ENCODE data around the gene OSMR. TPM values are rescaled to one million over a fixed set of nuclear protein-coding genes. Genes with fewer than 3 reads are reported as not detected.

The OSMR gene
- total RNA-seq, 4 donors from 2014 or later: 6.3 to 16.5 (median 11.7) TPM

- 62 to 73% methylated on average over 5 of the region's 5 CpGs for WGBS, 2 donors (ENCODE audit: low coverage in 1 of 2)
- no peak overlapping the region for H3K4me3 ChIP-seq
- TF ChIP-seq EP300 (IDR thresholded peaks at IDR 0.05; ENCODE audit: low read depth) (no peak), POLR2A (IDR thresholded peaks at IDR 0.05) (no peak), POLR2AphosphoS5 (IDR thresholded peaks at IDR 0.05) (no peak)
- TF ChIP-seq, protein P1, sequence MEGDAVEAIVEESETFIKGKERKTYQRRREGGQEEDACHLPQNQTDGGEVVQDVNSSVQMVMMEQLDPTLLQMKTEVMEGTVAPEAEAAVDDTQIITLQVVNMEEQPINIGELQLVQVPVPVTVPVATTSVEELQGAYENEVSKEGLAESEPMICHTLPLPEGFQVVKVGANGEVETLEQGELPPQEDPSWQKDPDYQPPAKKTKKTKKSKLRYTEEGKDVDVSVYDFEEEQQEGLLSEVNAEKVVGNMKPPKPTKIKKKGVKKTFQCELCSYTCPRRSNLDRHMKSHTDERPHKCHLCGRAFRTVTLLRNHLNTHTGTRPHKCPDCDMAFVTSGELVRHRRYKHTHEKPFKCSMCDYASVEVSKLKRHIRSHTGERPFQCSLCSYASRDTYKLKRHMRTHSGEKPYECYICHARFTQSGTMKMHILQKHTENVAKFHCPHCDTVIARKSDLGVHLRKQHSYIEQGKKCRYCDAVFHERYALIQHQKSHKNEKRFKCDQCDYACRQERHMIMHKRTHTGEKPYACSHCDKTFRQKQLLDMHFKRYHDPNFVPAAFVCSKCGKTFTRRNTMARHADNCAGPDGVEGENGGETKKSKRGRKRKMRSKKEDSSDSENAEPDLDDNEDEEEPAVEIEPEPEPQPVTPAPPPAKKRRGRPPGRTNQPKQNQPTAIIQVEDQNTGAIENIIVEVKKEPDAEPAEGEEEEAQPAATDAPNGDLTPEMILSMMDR (IDR thresholded peaks at IDR 0.05): no peak
- in situ Hi-C loops (cut with MboI; ENCODE audit: low pct_ligation_motif_present in 1 of 4, low pct_unique_long_range_greater_than_20kb in 1 of 4, low sequenced_read_pairs in 3 of 4): no loop called here
- no peak for DNase-seq
- H3K27me3 ChIP-seq: no peaks in the 10 kb centered on the region
- intact Hi-C loops (cut with DNase I; ENCODE audit: low total_unique reads): loop anchor here (10.0 kb wide), 1 partner anchor 94 kb away; no protein-coding TSS in a partner anchor
- no peaks in the 10 kb centered on the region for H3K9me3 ChIP-seq
- H3K27ac ChIP-seq: no peak overlapping the region
- no peaks in the 10 kb centered on the region for H3K36me3 ChIP-seq
- H3K4me1 ChIP-seq: no peaks in the 10 kb centered on the region
Observed at GRCh38 chr5:38831117-38831516, 14.7 kb upstream of the OSMR start.

DNA sequence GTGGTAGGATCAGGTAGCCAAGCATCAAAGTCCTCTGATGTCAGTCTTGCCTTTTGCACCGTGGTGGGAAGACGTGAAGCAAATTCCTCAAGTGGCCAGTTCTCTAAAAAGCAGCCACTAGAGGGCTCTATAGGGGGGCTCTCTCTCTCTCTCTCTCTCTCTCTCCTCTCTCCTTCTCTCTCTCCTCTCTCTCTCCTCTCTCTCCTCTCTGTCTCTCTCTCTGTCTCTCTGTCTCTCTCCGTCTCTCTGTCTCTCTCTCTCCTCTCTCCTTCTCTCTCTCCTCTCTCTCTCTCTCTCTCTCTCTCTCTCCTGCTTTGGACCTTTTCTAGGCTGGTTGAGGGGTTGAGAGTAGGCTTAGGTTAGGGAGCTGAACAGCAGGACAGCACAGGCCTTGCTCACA lies 13.9 kb upstream of the OSMR start:
- DNase-seq: no peak
- 40% methylated on average over 3 of the region's 3 CpGs; no CpG with 5 or more reads in 1 of the 2 donors for WGBS, 2 donors (ENCODE audit: low coverage in 1 of 2)
- Histone ChIP-seq H3K4me1 (no peaks in the 10 kb centered on the region), H3K27me3 (no peaks in the 10 kb centered on the region), H3K9me3 (no peaks in the 10 kb centered on the region), H3K4me3 (no peak overlapping the region), H3K27ac (no peak overlapping the region), H3K36me3 (no peaks in the 10 kb centered on the region)
- intact Hi-C loops (cut with DNase I; ENCODE audit: low total_unique reads): loop anchor here (10.0 kb wide), 1 partner anchor 93 kb away; no protein-coding TSS in a partner anchor
- in situ Hi-C loops (cut with MboI; ENCODE audit: low pct_ligation_motif_present in 1 of 4, low pct_unique_long_range_greater_than_20kb in 1 of 4, low sequenced_read_pairs in 3 of 4): no loop called here
- TF ChIP-seq, protein P1 (IDR thresholded peaks at IDR 0.05): peak; percentile 11 to 95 (median 38)
- TF ChIP-seq POLR2A (IDR thresholded peaks at IDR 0.05): no peak

- TF ChIP-seq, protein P1 (IDR thresholded peaks at IDR 0.05): no peak
- TF ChIP-seq POLR2A (IDR thresholded peaks at IDR 0.05) (no peak), EP300 (IDR thresholded peaks at IDR 0.05; ENCODE audit: low read depth) (no peak), POLR2AphosphoS5 (IDR thresholded peaks at IDR 0.05) (no peak)
- H3K27ac ChIP-seq: no peak overlapping the region
- in situ Hi-C loops (cut with MboI; ENCODE audit: low pct_ligation_motif_present in 1 of 4, low pct_unique_long_range_greater_than_20kb in 1 of 4, low sequenced_read_pairs in 3 of 4): no loop called here
- H3K4me3 ChIP-seq: no peak overlapping the region
- WGBS, 2 donors (ENCODE audit: low coverage in 1 of 2): 51 to 74% methylated on average over 3 to 4 of the region's 4 CpGs
- H3K27me3 ChIP-seq: no peaks in the 10 kb centered on the region
- no peaks in the 10 kb centered on the region for H3K9me3 ChIP-seq
- no peak for DNase-seq
- H3K4me1 ChIP-seq: no peaks in the 10 kb centered on the region
- H3K36me3 ChIP-seq: no peaks in the 10 kb centered on the region
- intact Hi-C loops (cut with DNase I; ENCODE audit: low total_unique reads): loop anchor here (10.0 kb wide), 1 partner anchor 92 kb away; no protein-coding TSS in a partner anchor
Observed at GRCh38 chr5:38832810-38833209, 13.0 kb upstream of the OSMR start.

GRCh38 chr5:38835887-38836286 lies 9.9 kb upstream of the OSMR start:
- Histone ChIP-seq H3K27me3 (no peaks in the 10 kb centered on the region), H3K4me1 (no peaks in the 10 kb centered on the region), H3K36me3 (no peaks in the 10 kb centered on the region), H3K27ac (no peak overlapping the region), H3K9me3 (no peaks in the 10 kb centered on the region), H3K4me3 (no peak overlapping the region)
- TF ChIP-seq POLR2AphosphoS5 (IDR thresholded peaks at IDR 0.05): no peak
- TF ChIP-seq, protein P1 (IDR thresholded peaks at IDR 0.05): no peak
- TF ChIP-seq EP300 (IDR thresholded peaks at IDR 0.05; ENCODE audit: low read depth): no peak
- TF ChIP-seq POLR2A (IDR thresholded peaks at IDR 0.05): no peak
- in situ Hi-C loops (cut with MboI; ENCODE audit: low pct_ligation_motif_present in 1 of 4, low pct_unique_long_range_greater_than_20kb in 1 of 4, low sequenced_read_pairs in 3 of 4): no loop called here
- WGBS, 2 donors (ENCODE audit: low coverage in 1 of 2): 33 to 41% methylated on average over 2 of the region's 2 CpGs
- intact Hi-C loops (cut with DNase I; ENCODE audit: low total_unique reads): loop anchor here (10.0 kb wide), 1 partner anchor 89 kb away; no protein-coding TSS in a partner anchor
- no peak for DNase-seq

All from transverse colon (tissue), 4 donors.